ENCODE data around the gene SHC2. TPM values are rescaled to one million over a fixed set of nuclear protein-coding genes. Genes with fewer than 3 reads are reported as not detected.

The SHC2 gene
- total and polyA plus RNA-seq, 2 of the 13 experiments (the other 11 are each of a cell fraction or from before 2014, with no cell fraction given) = 9.0 to 18.3 TPM

- TF ChIP-seq ATF3 (CRISPR knock-in tag; IDR thresholded peaks at IDR 0.05) (no peak), KDM3A (CRISPR knock-in tag; IDR thresholded peaks at IDR 0.05; ENCODE audit: low read depth) (no peak), ZNF724P (CRISPR knock-in tag; IDR thresholded peaks at IDR 0.05; ENCODE audit: borderline replicate concordance) (no peak), GTF3A (CRISPR knock-in tag; conservative IDR thresholded peaks at IDR 0.05) (no peak), LCORL (IDR thresholded peaks at IDR 0.05) (peak; percentile 79; the same call in 1 of the 2 replicates), LCORL (CRISPR knock-in tag; IDR thresholded peaks at IDR 0.05) (peak; percentile 50; the same call in 1 of the 2 replicates), CBX1 (IDR thresholded peaks at IDR 0.05; ENCODE audit: low read depth) (no peak), ZFAT (CRISPR knock-in tag; conservative IDR thresholded peaks at IDR 0.05) (no peak), DMTF1 (CRISPR knock-in tag; IDR thresholded peaks at IDR 0.05) (no peak), TP53 (CRISPR knock-in tag; conservative IDR thresholded peaks at IDR 0.05) (peak; percentile 66; the same call in 1 of the 2 replicates), CTCF (CRISPR knock-in tag; IDR thresholded peaks at IDR 0.05) (no peak), KLF16 (CRISPR knock-in tag; IDR thresholded peaks at IDR 0.05) (no peak), ZNF225 (CRISPR knock-in tag; IDR thresholded peaks at IDR 0.05) (no peak; the same call in 1 of the 2 replicates), ZNF530 (CRISPR knock-in tag; IDR thresholded peaks at IDR 0.05; ENCODE audit: low read depth) (no peak), AFF4 (CRISPR knock-in tag; IDR thresholded peaks at IDR 0.05) (no peak), ZBTB20 (CRISPR knock-in tag; IDR thresholded peaks at IDR 0.05; ENCODE audit: borderline replicate concordance, low read depth) (no peak; the same call in 1 of the 2 replicates)
Measured at GRCh38 chr19:507286-508203, 46.7 kb upstream of the SHC2 start, which contains the start of gene TPGS1 (continued).
